MM.1S (cell line): Measurements from ENCODE around the gene CDC42EP5.

ENCODE experiments used
- EZH2 ChIP-seq: fragments of 300-600 bp; sonication (generic); optimal IDR thresholded peaks from 2 replicates; pipeline ENCODE3; 2017; ENCODE audit warnings: low read depth, mild to moderate bottlenecking, antibody characterized with exemption, low read length, mixed read lengths
- EZH2phosphoT487 ChIP-seq: fragments of 300-600 bp; sonication (generic); IDR thresholded peaks from 2 replicates; pipeline ENCODE4 v1.6.1; 2018; ENCODE audit warnings: antibody characterized with exemption, low read length
- TF ChIP-seq, protein P1 (sequence below): fragments of 300-600 bp; sonication (generic); IDR thresholded peaks from 2 replicates; pipeline ENCODE4 v1.5.1; 2016; ENCODE audit warnings: antibody characterized with exemption, low read length, mixed read lengths

DNA sequence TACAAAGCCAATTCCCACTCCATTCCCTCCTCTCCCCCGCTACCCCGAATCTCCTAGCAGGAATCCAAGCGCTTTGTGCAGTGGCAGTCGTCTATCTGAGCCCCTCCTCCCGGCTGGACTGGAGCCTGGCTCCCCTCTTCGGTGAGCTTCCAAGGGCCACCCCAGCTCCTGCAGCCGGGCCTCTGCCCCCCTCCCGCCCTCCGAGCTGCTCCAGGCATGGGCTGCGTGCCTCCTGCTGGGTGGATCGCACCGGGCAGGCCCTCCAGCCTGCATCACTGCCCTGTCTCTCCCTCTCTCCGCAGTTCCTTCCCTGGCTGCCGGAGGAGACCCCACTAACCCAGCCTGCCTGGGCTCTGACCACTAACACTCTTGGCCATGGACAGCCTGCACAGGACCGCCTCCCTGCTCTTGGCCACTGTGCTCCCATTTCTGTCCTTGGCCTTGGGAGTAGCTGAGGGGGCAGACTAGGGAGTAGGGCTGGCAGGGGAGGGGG lies 37.0 kb downstream of the CDC42EP5 start:
- no peak for TF ChIP-seq EZH2
- TF ChIP-seq, protein P1, sequence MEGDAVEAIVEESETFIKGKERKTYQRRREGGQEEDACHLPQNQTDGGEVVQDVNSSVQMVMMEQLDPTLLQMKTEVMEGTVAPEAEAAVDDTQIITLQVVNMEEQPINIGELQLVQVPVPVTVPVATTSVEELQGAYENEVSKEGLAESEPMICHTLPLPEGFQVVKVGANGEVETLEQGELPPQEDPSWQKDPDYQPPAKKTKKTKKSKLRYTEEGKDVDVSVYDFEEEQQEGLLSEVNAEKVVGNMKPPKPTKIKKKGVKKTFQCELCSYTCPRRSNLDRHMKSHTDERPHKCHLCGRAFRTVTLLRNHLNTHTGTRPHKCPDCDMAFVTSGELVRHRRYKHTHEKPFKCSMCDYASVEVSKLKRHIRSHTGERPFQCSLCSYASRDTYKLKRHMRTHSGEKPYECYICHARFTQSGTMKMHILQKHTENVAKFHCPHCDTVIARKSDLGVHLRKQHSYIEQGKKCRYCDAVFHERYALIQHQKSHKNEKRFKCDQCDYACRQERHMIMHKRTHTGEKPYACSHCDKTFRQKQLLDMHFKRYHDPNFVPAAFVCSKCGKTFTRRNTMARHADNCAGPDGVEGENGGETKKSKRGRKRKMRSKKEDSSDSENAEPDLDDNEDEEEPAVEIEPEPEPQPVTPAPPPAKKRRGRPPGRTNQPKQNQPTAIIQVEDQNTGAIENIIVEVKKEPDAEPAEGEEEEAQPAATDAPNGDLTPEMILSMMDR = no peak
- TF ChIP-seq EZH2phosphoT487 = no peak
